Trophoblast cell (in vitro differentiated cells and primary cell): ENCODE data around the gene C11orf21.

Source experiments
- DNase-seq, 2 donors: peaks; one replicate each; pipeline ENCODE4 v3.0.0-alpha.2; 2016
- H2AFZ ChIP-seq: 2 replicates; pipeline ENCODE4 v1.6.1; 2013; ENCODE audit warnings: low read length, moderate library complexity, mild to moderate bottlenecking; ENCODE audit not compliant: insufficient read depth, poor library complexity
- H2AK5ac ChIP-seq: 2 replicates; pipeline ENCODE4 v1.6.1; 2013; ENCODE audit warnings: mild to moderate bottlenecking, low read length
- H2BK120ac ChIP-seq: 2 replicates; pipeline ENCODE4 v1.6.1; 2013; ENCODE audit warnings: low read length, mild to moderate bottlenecking, moderate library complexity; ENCODE audit not compliant: insufficient read depth, poor library complexity
- H2BK12ac ChIP-seq: 2 replicates; pipeline ENCODE4 v1.6.1; 2013; ENCODE audit warnings: mild to moderate bottlenecking, low read length, moderate library complexity
- H2BK5ac ChIP-seq: 2 replicates; pipeline ENCODE4 v1.6.1; 2013; ENCODE audit warnings: low read length, low read depth, moderate library complexity, mild to moderate bottlenecking; ENCODE audit not compliant: poor library complexity
- H3K14ac ChIP-seq: 2 replicates; pipeline ENCODE4 v1.6.1; 2013; ENCODE audit warnings: mild to moderate bottlenecking, low read length
- H3K18ac ChIP-seq: 2 replicates; pipeline ENCODE4 v1.6.1; 2013; ENCODE audit warnings: mild to moderate bottlenecking, low read length
- H3K23ac ChIP-seq: 2 replicates; pipeline ENCODE4 v1.6.1; 2013; ENCODE audit warnings: low read length
- H3K27ac ChIP-seq: 2 replicates; pipeline ENCODE4 v1.5.1; 2013; ENCODE audit warnings: low read depth, mild to moderate bottlenecking, inconsistent platforms, low read length, moderate library complexity
- H3K27me3 ChIP-seq: 2 replicates; pipeline ENCODE4 v1.6.1; 2013; ENCODE audit warnings: inconsistent platforms, mild to moderate bottlenecking, low read length, moderate library complexity; ENCODE audit not compliant: insufficient read depth
- H3K36me3 ChIP-seq, 2 experiments: 1 replicate in 1 of 2; 2 replicates in 1 of 2; pipeline ENCODE4 v1.6.1; 2013; ENCODE audit warnings: low read length in 2 of 2, mild to moderate bottlenecking in 2 of 2, moderate library complexity in 1 of 2; ENCODE audit not compliant: insufficient read depth in 2 of 2, control insufficient read depth in 1 of 2
- H3K4ac ChIP-seq: 2 replicates; pipeline ENCODE4 v1.6.1; 2013; ENCODE audit warnings: low read depth, mild to moderate bottlenecking, low read length, moderate library complexity
- H3K4me1 ChIP-seq, 2 experiments: 1 replicate in 1 of 2; 2 replicates in 1 of 2; pipeline ENCODE4 v1.6.1; 2013; ENCODE audit warnings: low read length in 2 of 2, mild to moderate bottlenecking in 2 of 2, moderate library complexity in 1 of 2; ENCODE audit not compliant: insufficient read depth in 2 of 2, control insufficient read depth in 1 of 2
- H3K4me2 ChIP-seq: 2 replicates; pipeline ENCODE4 v1.6.1; 2013; ENCODE audit warnings: inconsistent platforms, mild to moderate bottlenecking, low read length, moderate library complexity
- H3K4me3 ChIP-seq: 2 replicates; pipeline ENCODE4 v1.5.1; 2013; ENCODE audit warnings: mild to moderate bottlenecking, low read depth, low read length, inconsistent platforms
- H3K79me1 ChIP-seq: one replicate; pipeline ENCODE4 v1.6.1; 2013; ENCODE audit warnings: low read length
- H3K79me2 ChIP-seq: 2 replicates; pipeline ENCODE4 v1.6.1; 2013; ENCODE audit warnings: low read length, mild to moderate bottlenecking; ENCODE audit not compliant: control insufficient read depth, insufficient read depth, poor library complexity
- H3K9ac ChIP-seq: 2 replicates; pipeline ENCODE4 v1.6.1; 2013; ENCODE audit warnings: mild to moderate bottlenecking, low read length
- H3K9me3 ChIP-seq: 2 replicates; pipeline ENCODE4 v1.6.1; 2013; ENCODE audit warnings: low read depth, mild to moderate bottlenecking, control low read depth, inconsistent platforms, low read length; ENCODE audit not compliant: insufficient read depth
- H4K12ac ChIP-seq: 2 replicates; pipeline ENCODE4 v1.6.1; 2013; ENCODE audit warnings: low read depth, mild to moderate bottlenecking, low read length, moderate library complexity
- H4K8ac ChIP-seq: 2 replicates; pipeline ENCODE4 v1.6.1; 2013; ENCODE audit warnings: low read depth, mild to moderate bottlenecking, low read length, moderate library complexity
- H4K91ac ChIP-seq: one replicate; pipeline ENCODE4 v1.6.1; 2013; ENCODE audit warnings: low read depth, mild to moderate bottlenecking, low read length, moderate library complexity
- WGBS: extraction: QIAGEN DNeasy Blood & Tissue Kit; methylation state at CpG from one replicate; pipeline ENCODE4 v1.1.7; 2013; ENCODE audit warnings: missing lambda C conversion rate; ENCODE audit not compliant: insufficient read length, insufficient coverage; ENCODE audit errors: extremely low coverage; 5-methylcytosine and 5-hydroxymethylcytosine counted together

C11orf21 gene

GRCh38 chr11:2275334-2276279 lies 26.1 kb downstream of the C11orf21 start:
- Histone ChIP-seq H3K18ac (no peak overlapping the region), H3K4me3 (no peak overlapping the region), H3K79me1 (no peaks in the 10 kb centered on the region), H3K27me3 (peaks cover 16% of the 10 kb centered on the region), H3K27ac (no peak overlapping the region), H3K4ac (no peak overlapping the region), H2BK5ac (no peak overlapping the region), H3K4me2 (no peak overlapping the region), H3K23ac (no peak overlapping the region), H3K9ac (no peak overlapping the region), H2BK120ac (no peak overlapping the region), H3K36me3 (no peaks in the 10 kb centered on the region), H4K91ac (no peak overlapping the region), H3K14ac (no peak overlapping the region), H3K9me3 (peaks cover 7% of the 10 kb centered on the region), H3K79me2 (no peaks in the 10 kb centered on the region), H2AFZ (no peak overlapping the region), H4K8ac (no peak overlapping the region), H4K12ac (no peak overlapping the region), H2AK5ac (no peak overlapping the region), H2BK12ac (no peak overlapping the region), H3K4me1 (peaks cover 11 to 15% of the 10 kb centered on the region in 2 experiments)
- no CpG with 5 or more reads among the region's 30 CpGs for WGBS
- DNase-seq, result no peak

DNA sequence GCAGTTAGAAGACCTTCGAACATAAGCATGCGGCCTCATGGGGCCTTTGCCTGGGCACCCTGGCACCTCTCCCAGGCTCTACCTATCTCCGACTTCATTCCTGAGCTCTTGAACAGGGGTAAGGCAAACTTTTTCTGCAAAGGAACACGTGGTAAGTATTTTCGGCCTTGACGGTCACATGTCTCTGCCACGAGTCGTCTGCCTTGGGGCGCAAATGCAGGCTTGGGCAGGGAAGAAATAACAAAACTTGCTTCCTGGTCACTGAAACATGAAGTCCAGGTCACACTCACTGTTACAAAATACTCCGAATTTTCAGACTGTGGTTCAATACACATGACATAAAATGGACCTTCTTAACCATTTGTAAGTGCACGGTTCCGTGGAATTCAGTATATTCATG lies 27.9 kb downstream of the C11orf21 start:
- DNase-seq, result peak in 1 of 2 donors; percentile 52
- H3K18ac ChIP-seq, result no peak overlapping the region
- no peak overlapping the region for H3K23ac ChIP-seq
- no peak overlapping the region for H2BK5ac ChIP-seq
- no peak overlapping the region for H4K12ac ChIP-seq
- H3K14ac ChIP-seq, result no peak overlapping the region
- no peak overlapping the region for H2AFZ ChIP-seq
- H4K91ac ChIP-seq, result no peak overlapping the region
- no peaks in the 10 kb centered on the region for H3K79me1 ChIP-seq
- H3K4ac ChIP-seq, result no peak overlapping the region
- no peak overlapping the region for H3K27ac ChIP-seq
- H3K4me3 ChIP-seq, result no peak overlapping the region
- H3K36me3 ChIP-seq, result no peaks in the 10 kb centered on the region
- no peak overlapping the region for H2BK12ac ChIP-seq
- no peak overlapping the region for H2AK5ac ChIP-seq
- H3K9me3 ChIP-seq, result peaks cover 12% of the 10 kb centered on the region
- H3K4me2 ChIP-seq, result no peak overlapping the region
- H2BK120ac ChIP-seq, result no peak overlapping the region
- H3K27me3 ChIP-seq, result peaks cover 32% of the 10 kb centered on the region
- WGBS, result no CpG with 5 or more reads among the region's 12 CpGs
- H3K9ac ChIP-seq, result no peak overlapping the region
- no peak overlapping the region for H4K8ac ChIP-seq
- H3K79me2 ChIP-seq, result no peaks in the 10 kb centered on the region
- H3K4me1 ChIP-seq, result peaks cover 19 to 30% of the 10 kb centered on the region in 2 experiments

GRCh38 chr11:2273311-2273710 lies 28.4 kb downstream of the C11orf21 start:
- Histone ChIP-seq H2AFZ (no peak overlapping the region), H4K12ac (no peak overlapping the region), H3K4me1 (peaks cover 19 to 30% of the 10 kb centered on the region in 2 experiments), H3K79me1 (no peaks in the 10 kb centered on the region), H3K4me2 (no peak overlapping the region), H3K4ac (no peak overlapping the region), H3K23ac (no peak overlapping the region), H3K18ac (no peak overlapping the region), H4K8ac (no peak overlapping the region), H4K91ac (no peak overlapping the region), H3K9me3 (peaks cover 12% of the 10 kb centered on the region), H2BK5ac (no peak overlapping the region), H3K79me2 (no peaks in the 10 kb centered on the region), H3K14ac (no peak overlapping the region), H2AK5ac (no peak overlapping the region), H2BK12ac (no peak overlapping the region), H3K9ac (no peak overlapping the region), H2BK120ac (no peak overlapping the region), H3K36me3 (no peaks in the 10 kb centered on the region), H3K4me3 (no peak overlapping the region), H3K27ac (no peak overlapping the region), H3K27me3 (peaks cover 36% of the 10 kb centered on the region)
- no peak for DNase-seq
- no CpG with 5 or more reads among the region's 15 CpGs for WGBS

GRCh38 chr11:2272946-2273280 lies 28.8 kb downstream of the C11orf21 start:
- Histone ChIP-seq H2AFZ (no peak overlapping the region), H2BK120ac (no peak overlapping the region), H3K79me2 (no peaks in the 10 kb centered on the region), H2BK5ac (no peak overlapping the region), H2BK12ac (no peak overlapping the region), H4K8ac (no peak overlapping the region), H3K79me1 (no peaks in the 10 kb centered on the region), H3K36me3 (no peaks in the 10 kb centered on the region), H3K23ac (no peak overlapping the region), H3K9ac (no peak overlapping the region), H3K14ac (no peak overlapping the region), H3K4me2 (no peak overlapping the region), H4K91ac (no peak overlapping the region), H3K18ac (no peak overlapping the region), H3K4me3 (no peak overlapping the region), H2AK5ac (no peak overlapping the region), H3K27ac (no peak overlapping the region), H4K12ac (no peak overlapping the region), H3K9me3 (peaks cover 15% of the 10 kb centered on the region), H3K4me1 (peaks cover 19 to 30% of the 10 kb centered on the region in 2 experiments), H3K27me3 (peaks cover 36% of the 10 kb centered on the region), H3K4ac (no peak overlapping the region)
- no CpG with 5 or more reads among the region's 7 CpGs for WGBS
- DNase-seq, result no peak
